Gastroesophageal sphincter (tissue), 3 donors: Measurements from ENCODE around the gene NACA2.

Experiments
- POLR2AphosphoS5 ChIP-seq: sonication (generic); formaldehyde crosslinking; IDR thresholded peaks from one replicate; pipeline ENCODE4 v1.6.1; 2017; ENCODE audit warnings: antibody characterized with exemption
- TF ChIP-seq, protein P1 (sequence below), 4 experiments: fragments of 200-600 bp in 2 of 4; fragments of 450-650 bp in 2 of 4; sonication (generic) in 1 of 4; IDR thresholded peaks; one replicate each; pipeline ENCODE4 v1.5.1; 2017 to 2019; ENCODE audit warnings: antibody characterized with exemption in 4 of 4, mild to moderate bottlenecking in 2 of 4, moderate library complexity in 2 of 4

GRCh38 chr17:61571624-61572023, 19.4 kb downstream of the NACA2 start:
- TF ChIP-seq, protein P1, sequence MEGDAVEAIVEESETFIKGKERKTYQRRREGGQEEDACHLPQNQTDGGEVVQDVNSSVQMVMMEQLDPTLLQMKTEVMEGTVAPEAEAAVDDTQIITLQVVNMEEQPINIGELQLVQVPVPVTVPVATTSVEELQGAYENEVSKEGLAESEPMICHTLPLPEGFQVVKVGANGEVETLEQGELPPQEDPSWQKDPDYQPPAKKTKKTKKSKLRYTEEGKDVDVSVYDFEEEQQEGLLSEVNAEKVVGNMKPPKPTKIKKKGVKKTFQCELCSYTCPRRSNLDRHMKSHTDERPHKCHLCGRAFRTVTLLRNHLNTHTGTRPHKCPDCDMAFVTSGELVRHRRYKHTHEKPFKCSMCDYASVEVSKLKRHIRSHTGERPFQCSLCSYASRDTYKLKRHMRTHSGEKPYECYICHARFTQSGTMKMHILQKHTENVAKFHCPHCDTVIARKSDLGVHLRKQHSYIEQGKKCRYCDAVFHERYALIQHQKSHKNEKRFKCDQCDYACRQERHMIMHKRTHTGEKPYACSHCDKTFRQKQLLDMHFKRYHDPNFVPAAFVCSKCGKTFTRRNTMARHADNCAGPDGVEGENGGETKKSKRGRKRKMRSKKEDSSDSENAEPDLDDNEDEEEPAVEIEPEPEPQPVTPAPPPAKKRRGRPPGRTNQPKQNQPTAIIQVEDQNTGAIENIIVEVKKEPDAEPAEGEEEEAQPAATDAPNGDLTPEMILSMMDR (IDR thresholded peaks at IDR 0.05), result no peak
- no peak for TF ChIP-seq POLR2AphosphoS5
